ENCODE data around the gene NTSR1. TPM values are rescaled to one million over a fixed set of nuclear protein-coding genes. Genes with fewer than 3 reads are reported as not detected.

Gene NTSR1
- total and polyA plus RNA-seq, 2 of the 13 experiments (the other 11 are each of a cell fraction or from before 2014, with no cell fraction given), result 0.09 to 0.12 TPM

DNA sequence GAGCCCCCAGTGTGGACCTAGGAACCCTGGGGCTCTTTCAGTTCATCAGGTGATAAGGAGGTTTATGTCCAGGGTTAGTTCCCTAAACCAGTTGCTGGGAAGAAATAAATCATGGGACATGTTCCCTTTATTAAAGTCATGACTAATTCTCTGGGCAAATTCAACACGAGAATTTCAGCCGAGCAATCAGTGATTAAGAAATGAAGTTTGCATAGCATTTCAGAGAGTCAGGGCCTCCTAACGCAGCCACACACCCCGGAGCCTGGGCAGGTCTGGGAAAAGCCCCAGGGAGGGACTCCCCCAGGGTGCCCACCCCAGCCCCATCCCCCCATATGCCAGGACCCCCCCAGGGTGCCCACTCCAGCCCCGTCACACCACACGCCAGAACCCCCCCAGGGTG, 46.2 kb upstream of the NTSR1 start:
- DNase-seq (ENCODE audit: low spot score) (no peak), FAIRE-seq (no peak), ATAC-seq (no peak)
- POLR2A ChIA-PET, result interaction anchor here (2.7 kb wide), 1 partner anchor 132 kb away, joined by 8 read pairs; no protein-coding TSS in a partner anchor
- no peak for TF ChIP-seq MZF1 (CRISPR knock-in tag; IDR thresholded peaks at IDR 0.05; ENCODE audit: borderline replicate concordance)
- TF ChIP-seq RORA (CRISPR knock-in tag; IDR thresholded peaks at IDR 0.05), result no peak
- no peak for TF ChIP-seq ZSCAN20 (CRISPR knock-in tag; IDR thresholded peaks at IDR 0.05; ENCODE audit: borderline replicate concordance)
- no peak for TF ChIP-seq ZMYM3 (CRISPR knock-in tag; IDR thresholded peaks at IDR 0.05)
- no peak for TF ChIP-seq KAT8 (CRISPR knock-in tag; IDR thresholded peaks at IDR 0.05)
- TF ChIP-seq ZNF839 (CRISPR knock-in tag; IDR thresholded peaks at IDR 0.05; ENCODE audit: borderline replicate concordance), result no peak
- TF ChIP-seq ZBTB43 (CRISPR knock-in tag; conservative IDR thresholded peaks at IDR 0.05), result no peak
- TF ChIP-seq ZFP41 (CRISPR knock-in tag; IDR thresholded peaks at IDR 0.05; ENCODE audit: borderline replicate concordance), result no peak
- TF ChIP-seq, protein P1, sequence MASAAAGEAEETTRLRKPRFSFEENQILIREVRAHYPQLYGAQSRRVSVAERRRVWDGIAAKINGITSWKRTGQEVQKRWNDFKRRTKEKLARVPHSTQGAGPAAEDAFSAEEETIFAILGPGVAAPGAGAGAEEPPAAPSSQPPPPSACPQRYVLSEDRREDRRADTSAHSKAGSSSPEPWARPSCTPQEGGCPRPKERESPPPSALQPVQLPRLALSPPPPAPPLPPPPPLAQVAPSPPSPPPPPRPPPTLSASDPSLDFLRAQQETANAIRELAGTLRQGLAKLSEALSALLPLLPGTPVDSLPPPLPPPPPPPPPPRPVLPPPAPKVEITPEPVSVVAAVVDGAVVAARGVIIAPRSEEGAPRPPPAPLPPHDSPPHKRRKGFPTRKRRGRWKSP (CRISPR knock-in tag; IDR thresholded peaks at IDR 0.05), result no peak
- no peak for TF ChIP-seq ATF1 (CRISPR knock-in tag; IDR thresholded peaks at IDR 0.05)
- TF ChIP-seq, protein P2, sequence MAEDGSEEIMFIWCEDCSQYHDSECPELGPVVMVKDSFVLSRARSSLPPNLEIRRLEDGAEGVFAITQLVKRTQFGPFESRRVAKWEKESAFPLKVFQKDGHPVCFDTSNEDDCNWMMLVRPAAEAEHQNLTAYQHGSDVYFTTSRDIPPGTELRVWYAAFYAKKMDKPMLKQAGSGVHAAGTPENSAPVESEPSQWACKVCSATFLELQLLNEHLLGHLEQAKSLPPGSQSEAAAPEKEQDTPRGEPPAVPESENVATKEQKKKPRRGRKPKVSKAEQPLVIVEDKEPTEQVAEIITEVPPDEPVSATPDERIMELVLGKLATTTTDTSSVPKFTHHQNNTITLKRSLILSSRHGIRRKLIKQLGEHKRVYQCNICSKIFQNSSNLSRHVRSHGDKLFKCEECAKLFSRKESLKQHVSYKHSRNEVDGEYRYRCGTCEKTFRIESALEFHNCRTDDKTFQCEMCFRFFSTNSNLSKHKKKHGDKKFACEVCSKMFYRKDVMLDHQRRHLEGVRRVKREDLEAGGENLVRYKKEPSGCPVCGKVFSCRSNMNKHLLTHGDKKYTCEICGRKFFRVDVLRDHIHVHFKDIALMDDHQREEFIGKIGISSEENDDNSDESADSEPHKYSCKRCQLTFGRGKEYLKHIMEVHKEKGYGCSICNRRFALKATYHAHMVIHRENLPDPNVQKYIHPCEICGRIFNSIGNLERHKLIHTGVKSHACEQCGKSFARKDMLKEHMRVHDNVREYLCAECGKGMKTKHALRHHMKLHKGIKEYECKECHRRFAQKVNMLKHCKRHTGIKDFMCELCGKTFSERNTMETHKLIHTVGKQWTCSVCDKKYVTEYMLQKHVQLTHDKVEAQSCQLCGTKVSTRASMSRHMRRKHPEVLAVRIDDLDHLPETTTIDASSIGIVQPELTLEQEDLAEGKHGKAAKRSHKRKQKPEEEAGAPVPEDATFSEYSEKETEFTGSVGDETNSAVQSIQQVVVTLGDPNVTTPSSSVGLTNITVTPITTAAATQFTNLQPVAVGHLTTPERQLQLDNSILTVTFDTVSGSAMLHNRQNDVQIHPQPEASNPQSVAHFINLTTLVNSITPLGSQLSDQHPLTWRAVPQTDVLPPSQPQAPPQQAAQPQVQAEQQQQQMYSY (CRISPR knock-in tag; IDR thresholded peaks at IDR 0.05), result no peak
- intact Hi-C loops (cut with micrococcal nuclease; ENCODE audit: unreplicated experiment), result no loop called here
- Histone ChIP-seq H3K9me3 (ENCODE audit: low read length) (no peaks in the 10 kb centered on the region), H3K79me2 (ENCODE audit: insufficient read depth, low read length) (no peaks in the 10 kb centered on the region), H2AFZ (ENCODE audit: low read length) (no peak overlapping the region), H3K36me3 (replicated peaks in 1 of 2; ENCODE audit: control insufficient read depth in 1 of 2, insufficient read depth in 2 of 2, low read length in 2 of 2) (peaks cover 2 to 31% of the 10 kb centered on the region in 2 experiments; a peak in 4 of 5 replicates), H3K27me3 (ENCODE audit: control insufficient read depth in 1 of 2, insufficient read depth in 2 of 2, low read length in 2 of 2) (no peaks in the 10 kb centered on the region), H3K9ac (ENCODE audit: insufficient read depth, low read depth, low read length) (no peak overlapping the region), H3K4me3 (replicated peaks in 1 of 3; ENCODE audit: insufficient read depth in 1 of 3, low read depth in 2 of 3, low read length in 3 of 3) (no peak overlapping the region), H3K4me2 (ENCODE audit: low read depth, low read length) (no peak overlapping the region), H3K4me1 (ENCODE audit: insufficient read depth, low read length) (peaks cover 55% of the 10 kb centered on the region), H4K20me1 (ENCODE audit: insufficient read depth, low read length) (no peaks in the 10 kb centered on the region), H3K27ac (ENCODE audit: extremely low read length, insufficient read depth, low read length) (no peak overlapping the region)
- BruUV-seq (replicated peaks), result no TSS peak
- 86% methylated on average over 6 of the region's 6 CpGs for WGBS (ENCODE audit: low lambda C conversion rate)
- in situ Hi-C loops (cut with HindIII; ENCODE audit: extremely low pct_ligation_motif_present, low pct_unique_long_range_greater_than_20kb), result no loop called here
- CTCF ChIA-PET (ENCODE audit: low intra/inter-chr PET ratio, low total read pairs), result no interaction called here
